Activated effector memory CD4-positive, alpha-beta T cell treated with Interleukin-2 at 50 U/mL for 16 hours (primary cell): Measurements from ENCODE around the gene NTM.

Source experiments
- DNase-seq: peaks from one replicate; pipeline ENCODE4 v3.0.0-alpha.2; 2020

NTM gene

GRCh38 chr11:132037956-132038355, 667.5 kb downstream of the NTM start:
- DNase-seq = no peak

- no peak for DNase-seq
Observed at GRCh38 chr11:132039521-132039920, 669.1 kb downstream of the NTM start.

- DNase-seq = no peak
Observed at GRCh38 chr11:132042296-132042695, 671.9 kb downstream of the NTM start.

- DNase-seq = no peak
Observed at GRCh38 chr11:132043714-132044113, 673.3 kb downstream of the NTM start.

GRCh38 chr11:132045107-132045506, 674.7 kb downstream of the NTM start:
- no peak for DNase-seq

GRCh38 chr11:132046288-132046865, 676.0 kb downstream of the NTM start:
- DNase-seq = no peak

GRCh38 chr11:132047167-132047566, 676.8 kb downstream of the NTM start:
- no peak for DNase-seq

GRCh38 chr11:132048040-132048439, 677.6 kb downstream of the NTM start:
- no peak for DNase-seq

- no peak for DNase-seq
Observed at GRCh38 chr11:132049205-132049604, 678.8 kb downstream of the NTM start.

- no peak for DNase-seq
Observed at GRCh38 chr11:132050049-132050448, 679.6 kb downstream of the NTM start.

GRCh38 chr11:132050577-132051165, 680.3 kb downstream of the NTM start:
- DNase-seq = no peak

GRCh38 chr11:132051704-132052103, 681.3 kb downstream of the NTM start:
- DNase-seq = no peak

- DNase-seq = no peak
Observed at GRCh38 chr11:132052342-132052741, 681.9 kb downstream of the NTM start.

- no peak for DNase-seq
Observed at GRCh38 chr11:132052904-132053303, 682.5 kb downstream of the NTM start.

- DNase-seq = no peak
Observed at GRCh38 chr11:132054822-132055221, 684.4 kb downstream of the NTM start.

- DNase-seq = no peak
Observed at GRCh38 chr11:132055296-132055695, 684.9 kb downstream of the NTM start.

- DNase-seq = no peak
Observed at GRCh38 chr11:132056689-132057088, 686.3 kb downstream of the NTM start.

GRCh38 chr11:132057266-132057665, 686.9 kb downstream of the NTM start:
- no peak for DNase-seq

GRCh38 chr11:132058211-132058772, 687.9 kb downstream of the NTM start:
- no peak for DNase-seq

- DNase-seq = no peak
Observed at GRCh38 chr11:132060567-132060966, 690.2 kb downstream of the NTM start.

- DNase-seq = no peak
Observed at GRCh38 chr11:132062031-132062430, 691.6 kb downstream of the NTM start.

GRCh38 chr11:132062541-132062940, 692.1 kb downstream of the NTM start:
- no peak for DNase-seq

- DNase-seq = no peak
Observed at GRCh38 chr11:132064987-132065620, 694.7 kb downstream of the NTM start.

GRCh38 chr11:132068556-132068955, 698.1 kb downstream of the NTM start:
- no peak for DNase-seq
